Cardiac muscle cell (in vitro differentiated cells and primary cell): ENCODE data around the gene RNF215. TPM values are rescaled to one million over a fixed set of nuclear protein-coding genes. Genes with fewer than 3 reads are reported as not detected.

Experiments used
- DNase-seq, 2 donors: peaks; one replicate each; pipeline versions ENCODE4 v3.0.0 to v3.0.0-alpha.2; 2010 to 2017; ENCODE audit warnings: low read depth in 1 of 2, low spot score in 1 of 2
- H3K27ac ChIP-seq: fragments of 200-600 bp; sonication (generic); 2 replicates; pipeline ENCODE4 v1.5.1; 2016
- H3K27me3 ChIP-seq: fragments of 200-600 bp; sonication (generic); 2 replicates; pipeline ENCODE4 v1.6.0; 2016; ENCODE audit warnings: control low read depth
- H3K36me3 ChIP-seq: fragments of 200-600 bp; sonication (generic); 2 replicates; pipeline ENCODE4 v1.5.1; 2016; ENCODE audit warnings: control low read depth
- H3K4me1 ChIP-seq: fragments of 200-600 bp; sonication (generic); 2 replicates; pipeline ENCODE4 v1.8.1; 2017; ENCODE audit warnings: low read depth, mild to moderate bottlenecking, mixed run types
- H3K4me3 ChIP-seq: fragments of 200-600 bp; sonication (generic); 2 replicates; pipeline ENCODE4 v1.5.1; 2016; ENCODE audit warnings: mild to moderate bottlenecking
- H3K9me3 ChIP-seq: fragments of 200-600 bp; sonication (generic); 2 replicates; pipeline ENCODE4 v1.5.1; 2017; ENCODE audit warnings: low read depth, mild to moderate bottlenecking, control low read depth
- polyA plus RNA-seq: library from polyadenylated mRNA; unstranded; fragments of >200 nt; fragmentation: Nextera tagmentation; extraction: Ambion mirVana; gene quantifications from 2 replicates; pipeline ENCODE4 v1.2.1, GENCODE V29; 2016
- total RNA-seq: library from RNA; depleted of rRNA; stranded (reverse); fragments of >200 nt; gene quantifications from 2 replicates; pipeline ENCODE4 v1.2.3, GENCODE V29; 2016
- TF ChIP-seq, protein P1 (sequence below): IDR thresholded peaks from 2 replicates; pipeline ENCODE4 v1.5.1; 2012; ENCODE audit warnings: low read depth, mild to moderate bottlenecking, low read length

The RNF215 gene
- total and polyA plus RNA-seq, 2 experiments from 2014 or later = 9.5 to 39.8 TPM

- H3K27ac ChIP-seq = no peak overlapping the region
- no peak for DNase-seq
- H3K4me1 ChIP-seq = no peaks in the 10 kb centered on the region
- H3K4me3 ChIP-seq = no peak overlapping the region
- H3K9me3 ChIP-seq = no peaks in the 10 kb centered on the region
- TF ChIP-seq, protein P1, sequence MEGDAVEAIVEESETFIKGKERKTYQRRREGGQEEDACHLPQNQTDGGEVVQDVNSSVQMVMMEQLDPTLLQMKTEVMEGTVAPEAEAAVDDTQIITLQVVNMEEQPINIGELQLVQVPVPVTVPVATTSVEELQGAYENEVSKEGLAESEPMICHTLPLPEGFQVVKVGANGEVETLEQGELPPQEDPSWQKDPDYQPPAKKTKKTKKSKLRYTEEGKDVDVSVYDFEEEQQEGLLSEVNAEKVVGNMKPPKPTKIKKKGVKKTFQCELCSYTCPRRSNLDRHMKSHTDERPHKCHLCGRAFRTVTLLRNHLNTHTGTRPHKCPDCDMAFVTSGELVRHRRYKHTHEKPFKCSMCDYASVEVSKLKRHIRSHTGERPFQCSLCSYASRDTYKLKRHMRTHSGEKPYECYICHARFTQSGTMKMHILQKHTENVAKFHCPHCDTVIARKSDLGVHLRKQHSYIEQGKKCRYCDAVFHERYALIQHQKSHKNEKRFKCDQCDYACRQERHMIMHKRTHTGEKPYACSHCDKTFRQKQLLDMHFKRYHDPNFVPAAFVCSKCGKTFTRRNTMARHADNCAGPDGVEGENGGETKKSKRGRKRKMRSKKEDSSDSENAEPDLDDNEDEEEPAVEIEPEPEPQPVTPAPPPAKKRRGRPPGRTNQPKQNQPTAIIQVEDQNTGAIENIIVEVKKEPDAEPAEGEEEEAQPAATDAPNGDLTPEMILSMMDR = no peak
- H3K27me3 ChIP-seq = no peaks in the 10 kb centered on the region
- H3K36me3 ChIP-seq = no peaks in the 10 kb centered on the region
Measured at GRCh38 chr22:30375312-30375849, 11.8 kb downstream of the RNF215 start.

DNA sequence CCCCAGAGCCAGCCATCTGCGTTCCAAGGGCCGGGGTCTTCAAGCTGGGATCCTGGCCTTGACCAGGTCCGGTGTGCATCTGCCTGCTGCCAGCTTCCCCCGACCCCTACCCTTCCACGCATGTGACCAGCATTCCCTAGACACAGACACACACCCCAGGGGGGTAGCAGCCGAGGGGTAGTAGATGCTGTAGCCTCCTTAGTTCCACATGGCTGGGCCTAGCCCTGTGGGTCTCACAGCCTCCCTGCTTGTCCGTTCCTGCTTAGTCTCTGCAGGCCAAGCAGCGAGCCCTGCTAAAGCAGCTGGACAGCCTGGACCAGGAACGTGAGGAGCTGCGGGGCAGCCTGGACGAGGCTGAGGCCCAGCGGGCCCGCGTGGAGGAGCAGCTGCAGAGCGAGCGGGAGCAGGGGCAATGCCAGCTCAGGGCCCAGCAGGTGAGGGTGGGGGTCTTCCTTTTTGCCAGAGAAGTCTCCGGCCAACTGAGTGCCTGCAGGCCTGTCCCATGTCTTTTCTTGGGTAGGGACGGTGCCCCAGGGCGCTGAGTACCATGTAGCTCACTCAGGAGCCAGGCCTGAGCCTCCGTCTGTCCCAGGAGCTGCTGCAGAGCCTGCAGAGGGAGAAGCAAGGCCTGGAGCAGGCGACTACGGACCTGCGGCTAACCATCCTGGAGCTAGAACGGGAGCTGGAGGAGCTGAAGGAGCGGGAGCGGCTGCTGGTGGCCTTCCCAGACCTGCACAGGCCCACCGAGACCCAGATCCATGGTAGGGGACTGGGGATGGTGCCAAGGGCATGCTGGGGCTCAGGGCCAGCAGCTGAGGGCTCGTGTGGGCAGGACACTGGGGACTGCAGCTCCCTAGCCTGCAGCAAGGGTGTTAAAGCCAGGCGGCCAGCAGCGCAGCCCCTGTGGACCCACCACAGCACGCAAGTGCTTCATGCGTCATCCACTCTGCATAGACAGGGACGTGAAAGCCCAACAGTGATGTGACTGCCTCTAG, 13.6 kb downstream of the RNF215 start:
- no peak for DNase-seq
- no peaks in the 10 kb centered on the region for H3K9me3 ChIP-seq
- TF ChIP-seq, protein P1 = no peak
- no peaks in the 10 kb centered on the region for H3K27me3 ChIP-seq
- no peak overlapping the region for H3K4me3 ChIP-seq
- no peaks in the 10 kb centered on the region for H3K4me1 ChIP-seq
- H3K36me3 ChIP-seq = no peaks in the 10 kb centered on the region
- no peak overlapping the region for H3K27ac ChIP-seq

DNA sequence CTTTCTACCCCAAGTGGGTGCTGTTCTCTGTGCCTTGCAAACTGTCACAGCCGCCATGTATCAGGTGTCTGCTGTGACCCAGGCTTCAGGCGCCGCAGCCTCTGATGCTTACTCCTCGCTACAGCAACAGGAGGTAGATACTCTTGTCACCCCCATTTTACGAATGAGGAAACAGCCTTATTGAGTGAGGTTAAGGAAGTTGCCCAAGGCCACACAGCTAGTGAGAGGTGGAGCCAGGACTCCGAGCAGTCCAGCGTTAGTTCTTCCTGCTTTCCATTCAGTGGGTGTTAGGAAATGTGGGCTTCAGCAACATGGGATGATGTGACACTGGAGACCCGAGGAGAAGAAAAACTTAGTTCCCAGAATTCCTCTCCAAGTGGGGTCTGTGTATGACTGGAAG, 14.3 kb downstream of the RNF215 start:
- no peaks in the 10 kb centered on the region for H3K4me1 ChIP-seq
- H3K27me3 ChIP-seq = no peaks in the 10 kb centered on the region
- H3K36me3 ChIP-seq = no peaks in the 10 kb centered on the region
- DNase-seq = no peak
- no peak overlapping the region for H3K27ac ChIP-seq
- TF ChIP-seq, protein P1 = no peak
- no peak overlapping the region for H3K4me3 ChIP-seq
- no peaks in the 10 kb centered on the region for H3K9me3 ChIP-seq

DNA sequence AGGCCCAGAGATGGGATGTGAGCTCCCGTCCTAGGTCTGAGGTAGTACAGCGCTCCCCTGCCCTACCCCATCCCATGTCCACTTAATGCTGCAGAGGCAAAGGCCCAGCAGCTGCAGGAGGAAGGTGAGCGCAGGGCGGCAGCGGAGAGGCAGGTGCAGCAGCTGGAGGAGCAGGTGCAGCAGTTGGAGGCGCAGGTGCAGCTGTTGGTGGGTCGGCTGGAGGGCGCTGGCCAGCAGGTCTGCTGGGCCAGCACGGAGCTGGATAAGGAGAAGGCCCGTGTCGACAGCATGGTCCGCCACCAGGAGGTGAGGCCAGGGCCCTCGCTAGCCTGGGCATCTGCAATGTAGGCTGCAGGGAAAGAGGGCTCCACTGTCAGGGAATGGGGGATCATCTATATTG, 15.2 kb downstream of the RNF215 start:
- no peaks in the 10 kb centered on the region for H3K4me1 ChIP-seq
- no peaks in the 10 kb centered on the region for H3K36me3 ChIP-seq
- TF ChIP-seq, protein P1 = no peak
- no peaks in the 10 kb centered on the region for H3K9me3 ChIP-seq
- DNase-seq = no peak
- H3K27ac ChIP-seq = no peak overlapping the region
- no peak overlapping the region for H3K4me3 ChIP-seq
- no peaks in the 10 kb centered on the region for H3K27me3 ChIP-seq

- no peak for DNase-seq
- Histone ChIP-seq H3K36me3 (no peaks in the 10 kb centered on the region), H3K27ac (no peak overlapping the region), H3K4me1 (no peaks in the 10 kb centered on the region), H3K9me3 (no peaks in the 10 kb centered on the region), H3K27me3 (no peaks in the 10 kb centered on the region), H3K4me3 (no peak overlapping the region)
- TF ChIP-seq, protein P1 = no peak
Measured at GRCh38 chr22:30371321-30371720, 15.9 kb downstream of the RNF215 start.
